Smooth muscle cell (in vitro differentiated cells): ENCODE measurements around the gene PARL. TPM values are rescaled to one million over a fixed set of nuclear protein-coding genes. Genes with fewer than 3 reads are reported as not detected.

Source experiments
- DNase-seq: peaks from one replicate; lab custom pipeline; 2025; ENCODE audit not compliant: unreplicated experiment; lab: John Stamatoyannopoulos, UW
- H2AFZ ChIP-seq: fragments of 200-600 bp; sonication (generic); 2 replicates; pipeline ENCODE4 v1.6.0; 2016; ENCODE audit warnings: antibody characterized with exemption, low read depth, mild to moderate bottlenecking
- H3F3A ChIP-seq: fragments of 200-600 bp; sonication (generic); 2 replicates; pipeline ENCODE4 v1.6.0; 2017; ENCODE audit warnings: antibody characterized with exemption, low read depth
- H3K27ac ChIP-seq: fragments of 200-600 bp; sonication (generic); 2 replicates; pipeline ENCODE4 v1.5.1; 2016; ENCODE audit warnings: low read depth, mild to moderate bottlenecking
- H3K27me3 ChIP-seq: fragments of 200-600 bp; sonication (generic); 2 replicates; pipeline ENCODE4 v1.6.1; 2016; ENCODE audit warnings: low read depth, mild to moderate bottlenecking
- H3K36me3 ChIP-seq: fragments of 200-600 bp; sonication (generic); 2 replicates; pipeline ENCODE4 v1.5.1; 2016; ENCODE audit warnings: low read depth
- H3K4me1 ChIP-seq: fragments of 200-600 bp; sonication (generic); 2 replicates; pipeline ENCODE4 v1.5.1; 2016; ENCODE audit warnings: low read depth
- H3K4me2 ChIP-seq: fragments of 200-600 bp; sonication (generic); 2 replicates; pipeline ENCODE4 v1.6.0; 2016; ENCODE audit warnings: mild to moderate bottlenecking
- H3K4me3 ChIP-seq: fragments of 200-600 bp; sonication (generic); 2 replicates; pipeline ENCODE4 v1.5.1; 2016; ENCODE audit warnings: mild to moderate bottlenecking
- H3K79me2 ChIP-seq: fragments of 200-600 bp; sonication (generic); 2 replicates; pipeline ENCODE4 v1.6.0; 2016; ENCODE audit warnings: low read depth, mild to moderate bottlenecking
- H3K9ac ChIP-seq: fragments of 200-600 bp; sonication (generic); 2 replicates; pipeline ENCODE4 v1.6.0; 2016; ENCODE audit warnings: low read depth
- H3K9me3 ChIP-seq: fragments of 200-600 bp; sonication (generic); replicated peaks from 2 replicates; pipeline ENCODE4 v1.5.1; 2016; ENCODE audit warnings: low read depth
- H4K20me1 ChIP-seq: fragments of 200-600 bp; sonication (generic); 2 replicates; pipeline ENCODE4 v1.6.0; 2016; ENCODE audit warnings: low read depth
- WGBS: methylation state at CpG from one replicate; pipeline ENCODE4 v1.1.7; 2016; ENCODE audit warnings: low lambda C conversion rate; 5-methylcytosine and 5-hydroxymethylcytosine counted together
- polyA plus RNA-seq: library from polyadenylated mRNA; unstranded; fragments of >200 nt; fragmentation: Nextera tagmentation; extraction: Ambion mirVana; gene quantifications from 2 replicates; pipeline ENCODE4 v1.2.1, GENCODE V29; 2016
- total RNA-seq: library from RNA; depleted of rRNA; stranded (reverse); fragments of >200 nt; gene quantifications from 2 replicates; pipeline ENCODE4 v1.2.3, GENCODE V29; 2014
- TF ChIP-seq, protein P1 (sequence below): fragments of 200-600 bp; sonication (generic); IDR thresholded peaks from 2 replicates; pipeline ENCODE4 v1.5.1; 2017; ENCODE audit warnings: borderline replicate concordance, mild to moderate bottlenecking, antibody characterized with exemption; ENCODE audit not compliant: insufficient read depth, poor library complexity, severe bottlenecking

PARL gene
- total and polyA plus RNA-seq, 2 experiments from 2014 or later, result 53.7 to 79.3 TPM

DNA sequence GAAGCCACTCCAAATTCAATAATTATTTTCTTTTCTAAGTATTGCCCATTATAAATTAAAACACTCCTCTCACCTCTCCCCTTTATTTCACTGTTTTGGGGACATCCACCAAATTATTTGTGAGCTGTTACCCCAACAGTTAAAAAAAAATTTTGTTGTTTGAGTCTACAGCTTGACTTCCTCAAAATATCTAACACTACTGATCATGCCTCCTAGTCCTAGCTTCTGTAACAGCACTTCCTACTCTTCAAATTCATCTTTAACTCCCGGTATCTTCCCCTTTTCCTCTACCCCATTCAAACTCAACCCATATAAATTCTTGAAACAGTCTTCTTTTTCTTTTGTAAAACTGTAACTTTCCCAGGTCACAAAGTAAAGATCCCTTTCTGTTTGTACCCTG is 15.9 kb downstream of the PARL start:
- WGBS, result 100% methylated on average over 1 of the region's 1 CpG
- TF ChIP-seq, protein P1, sequence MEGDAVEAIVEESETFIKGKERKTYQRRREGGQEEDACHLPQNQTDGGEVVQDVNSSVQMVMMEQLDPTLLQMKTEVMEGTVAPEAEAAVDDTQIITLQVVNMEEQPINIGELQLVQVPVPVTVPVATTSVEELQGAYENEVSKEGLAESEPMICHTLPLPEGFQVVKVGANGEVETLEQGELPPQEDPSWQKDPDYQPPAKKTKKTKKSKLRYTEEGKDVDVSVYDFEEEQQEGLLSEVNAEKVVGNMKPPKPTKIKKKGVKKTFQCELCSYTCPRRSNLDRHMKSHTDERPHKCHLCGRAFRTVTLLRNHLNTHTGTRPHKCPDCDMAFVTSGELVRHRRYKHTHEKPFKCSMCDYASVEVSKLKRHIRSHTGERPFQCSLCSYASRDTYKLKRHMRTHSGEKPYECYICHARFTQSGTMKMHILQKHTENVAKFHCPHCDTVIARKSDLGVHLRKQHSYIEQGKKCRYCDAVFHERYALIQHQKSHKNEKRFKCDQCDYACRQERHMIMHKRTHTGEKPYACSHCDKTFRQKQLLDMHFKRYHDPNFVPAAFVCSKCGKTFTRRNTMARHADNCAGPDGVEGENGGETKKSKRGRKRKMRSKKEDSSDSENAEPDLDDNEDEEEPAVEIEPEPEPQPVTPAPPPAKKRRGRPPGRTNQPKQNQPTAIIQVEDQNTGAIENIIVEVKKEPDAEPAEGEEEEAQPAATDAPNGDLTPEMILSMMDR, result no peak
- peaks cover 75% of the 10 kb centered on the region for H4K20me1 ChIP-seq

GRCh38 chr3:183862610-183863009 is 22.1 kb downstream of the PARL start:
- H3K4me2 ChIP-seq, result no peak overlapping the region
- H2AFZ ChIP-seq, result no peak overlapping the region
- no peaks in the 10 kb centered on the region for H3K4me1 ChIP-seq
- no peak overlapping the region for H3K27ac ChIP-seq
- no peak for DNase-seq
- H3K9me3 ChIP-seq, result no peaks in the 10 kb centered on the region
- peaks cover 33% of the 10 kb centered on the region for H3K36me3 ChIP-seq
- no peak overlapping the region for H3K9ac ChIP-seq
- TF ChIP-seq, protein P1, result no peak
- no peak overlapping the region for H3K4me3 ChIP-seq
- no peaks in the 10 kb centered on the region for H3K27me3 ChIP-seq
- WGBS, result 100% methylated on average over 4 of the region's 4 CpGs
- H3F3A ChIP-seq, result no peaks in the 10 kb centered on the region
- peaks cover 28% of the 10 kb centered on the region for H4K20me1 ChIP-seq
- H3K79me2 ChIP-seq, result peaks cover 6% of the 10 kb centered on the region

More for the DNA sequence above, 15.9 kb downstream of the PARL start:
- Histone ChIP-seq H3K36me3 (peaks cover 7% of the 10 kb centered on the region), H3K9ac (no peak overlapping the region), H3K4me2 (no peak overlapping the region), H3K4me3 (no peak overlapping the region), H3F3A (no peaks in the 10 kb centered on the region), H3K79me2 (peaks cover 49% of the 10 kb centered on the region), H3K27me3 (no peaks in the 10 kb centered on the region), H2AFZ (no peak overlapping the region), H3K4me1 (no peaks in the 10 kb centered on the region), H3K9me3 (no peaks in the 10 kb centered on the region), H3K27ac (no peak overlapping the region)
- DNase-seq, result no peak

DNA sequence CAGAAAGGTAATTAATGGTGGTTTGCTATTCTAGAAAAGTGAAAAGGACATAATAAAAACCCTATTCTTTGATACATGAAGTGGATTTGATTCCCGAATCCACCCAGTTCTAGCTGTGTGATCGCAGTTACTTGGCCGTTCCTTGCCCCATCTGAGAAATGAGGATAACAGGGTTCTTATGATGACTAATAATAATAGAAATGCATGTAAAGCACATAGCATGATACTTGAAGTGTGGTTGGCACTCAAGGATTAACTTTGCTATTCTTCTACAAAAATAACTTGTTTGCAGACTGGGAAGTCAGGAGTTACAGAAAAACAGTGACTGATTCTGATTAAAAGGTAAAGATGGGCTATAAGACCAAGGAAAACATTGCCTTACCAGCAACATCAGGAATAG is 26.8 kb downstream of the PARL start:
- Histone ChIP-seq H3K9ac (no peak overlapping the region), H3F3A (no peaks in the 10 kb centered on the region), H3K4me1 (no peaks in the 10 kb centered on the region), H3K4me3 (no peak overlapping the region), H3K27ac (no peak overlapping the region), H4K20me1 (peaks cover 10% of the 10 kb centered on the region), H3K4me2 (no peak overlapping the region), H2AFZ (no peak overlapping the region), H3K36me3 (peaks cover 26% of the 10 kb centered on the region), H3K79me2 (peaks cover 12% of the 10 kb centered on the region), H3K9me3 (no peaks in the 10 kb centered on the region), H3K27me3 (no peaks in the 10 kb centered on the region)
- WGBS, result 94% methylated on average over 3 of the region's 3 CpGs
- DNase-seq, result no peak
- TF ChIP-seq, protein P1, result no peak

DNA sequence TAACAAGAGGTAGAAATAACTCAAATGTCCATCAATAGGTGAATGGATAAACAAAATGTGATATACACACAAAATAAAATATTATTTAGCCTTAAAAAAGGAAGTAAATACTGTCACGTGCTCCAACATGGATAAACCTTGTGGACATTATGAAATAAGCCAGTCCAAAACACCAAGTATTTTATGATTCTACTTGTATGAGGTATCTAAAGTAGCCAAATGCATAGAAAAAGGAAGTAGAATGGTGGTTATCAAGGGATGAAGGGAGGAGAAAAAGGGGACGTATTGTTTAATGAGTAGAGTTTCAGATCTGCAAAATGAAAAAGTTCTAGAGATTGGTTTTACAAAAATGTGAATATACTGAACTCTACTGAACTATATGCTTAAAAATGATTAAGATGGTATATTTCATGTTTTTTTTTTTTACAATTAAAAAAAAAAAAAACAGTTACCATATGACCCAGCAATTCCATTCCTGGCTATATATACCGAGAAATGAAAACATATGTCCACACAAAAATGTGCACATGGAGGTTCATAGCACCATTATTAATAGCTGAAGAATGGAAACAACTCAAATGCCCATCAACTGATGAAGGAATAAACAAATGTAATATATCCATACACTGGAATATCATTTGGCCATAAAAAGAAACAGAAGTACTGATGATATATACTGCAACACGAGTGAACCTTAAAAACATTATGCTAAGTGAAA is 30.2 kb downstream of the PARL start:
- H3K9me3 ChIP-seq, result no peaks in the 10 kb centered on the region
- H3K36me3 ChIP-seq, result peaks cover 6% of the 10 kb centered on the region
- no peak overlapping the region for H2AFZ ChIP-seq
- 97% methylated on average over 4 of the region's 4 CpGs for WGBS
- no peak overlapping the region for H3K27ac ChIP-seq
- no peaks in the 10 kb centered on the region for H3K27me3 ChIP-seq
- no peak overlapping the region for H3K9ac ChIP-seq
- H3K4me1 ChIP-seq, result no peaks in the 10 kb centered on the region
- no peak overlapping the region for H3K4me2 ChIP-seq
- DNase-seq, result no peak
- no peaks in the 10 kb centered on the region for H3F3A ChIP-seq
- TF ChIP-seq, protein P1, result no peak
- peaks cover 21% of the 10 kb centered on the region for H3K79me2 ChIP-seq
- peaks cover 13% of the 10 kb centered on the region for H4K20me1 ChIP-seq
- no peak overlapping the region for H3K4me3 ChIP-seq
